GF-D8 (cell line): Measurements from ENCODE around the gene KCTD17.

Experiments used
- DNase-seq: peaks from one replicate; lab custom pipeline; 2025; lab: John Stamatoyannopoulos, UW

KCTD17 gene

DNA sequence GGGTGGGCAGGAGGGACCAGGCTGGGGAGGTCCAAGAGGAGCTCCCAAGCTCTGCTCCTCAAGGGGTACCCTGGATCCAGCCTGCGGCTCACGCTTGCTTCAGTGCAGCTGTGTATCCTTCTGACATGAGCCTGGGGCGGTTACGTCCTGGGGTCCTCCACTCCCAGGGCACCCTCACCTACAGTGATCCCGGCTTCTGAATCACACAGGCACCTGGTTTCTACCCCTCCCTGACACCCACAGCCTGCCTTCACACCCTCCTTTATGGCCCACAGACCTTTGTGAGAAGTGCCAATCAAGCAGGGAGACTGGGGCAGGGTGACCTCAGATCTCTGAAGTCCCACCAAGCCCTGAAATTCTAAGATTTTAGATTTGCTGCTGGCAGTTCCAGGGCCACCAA is 30.5 kb upstream of the KCTD17 start:
- no peak for DNase-seq

- DNase-seq: no peak
Observed at GRCh38 chr22:37021710-37022482, 29.6 kb upstream of the KCTD17 start.

GRCh38 chr22:37022483-37023337 is 28.8 kb upstream of the KCTD17 start:
- DNase-seq: no peak

- DNase-seq: no peak
Observed at GRCh38 chr22:37023743-37024338, 27.7 kb upstream of the KCTD17 start.

GRCh38 chr22:37024339-37025157 is 27.0 kb upstream of the KCTD17 start:
- no peak for DNase-seq

DNA sequence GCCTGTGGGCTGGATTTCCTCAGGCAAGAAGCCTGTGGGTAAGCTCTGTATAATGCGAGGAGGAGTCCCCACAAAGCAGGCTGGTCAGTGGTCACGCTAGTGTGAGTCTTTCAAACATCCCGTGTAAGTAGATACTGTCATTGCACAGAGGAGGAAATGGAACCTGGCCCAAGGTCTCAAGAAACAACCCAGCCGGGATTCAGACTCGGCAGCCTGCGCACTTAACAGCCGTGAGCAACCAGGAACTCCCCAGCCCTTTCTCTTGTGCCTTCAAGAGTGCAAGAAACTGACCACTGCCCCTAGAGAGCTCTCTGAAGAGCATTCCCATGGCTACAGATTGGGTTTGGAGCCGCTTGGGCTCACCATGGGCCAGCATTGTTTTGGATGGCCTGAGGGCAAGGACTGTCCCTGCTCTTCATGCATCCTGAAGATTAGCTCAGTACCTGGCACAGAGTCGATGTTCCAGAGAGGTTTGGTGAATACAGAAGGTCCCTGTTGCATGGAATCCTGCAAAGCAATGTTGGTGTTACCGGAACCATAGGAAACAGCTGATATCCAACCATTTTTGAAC is 26.0 kb upstream of the KCTD17 start:
- DNase-seq: no peak

DNA sequence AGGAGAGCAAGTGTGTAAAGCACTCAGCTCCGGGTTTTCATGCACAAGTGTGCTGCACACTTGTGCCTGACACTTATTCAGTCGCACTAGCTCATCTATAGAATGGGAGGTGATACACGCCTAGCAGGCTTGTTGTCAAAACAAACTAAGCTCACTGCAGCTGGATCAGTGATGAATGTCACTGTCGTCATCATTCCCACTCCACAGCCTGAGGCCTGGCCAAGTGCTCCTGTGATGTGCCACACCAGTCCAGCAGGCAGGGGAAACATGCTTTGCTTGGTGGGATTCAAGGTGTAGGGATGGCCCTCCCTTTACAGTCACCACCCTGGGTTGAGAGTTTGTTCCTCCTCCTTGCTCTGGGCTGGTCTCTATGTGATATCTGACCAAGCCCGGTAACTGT is 25.2 kb upstream of the KCTD17 start:
- DNase-seq: no peak

DNA sequence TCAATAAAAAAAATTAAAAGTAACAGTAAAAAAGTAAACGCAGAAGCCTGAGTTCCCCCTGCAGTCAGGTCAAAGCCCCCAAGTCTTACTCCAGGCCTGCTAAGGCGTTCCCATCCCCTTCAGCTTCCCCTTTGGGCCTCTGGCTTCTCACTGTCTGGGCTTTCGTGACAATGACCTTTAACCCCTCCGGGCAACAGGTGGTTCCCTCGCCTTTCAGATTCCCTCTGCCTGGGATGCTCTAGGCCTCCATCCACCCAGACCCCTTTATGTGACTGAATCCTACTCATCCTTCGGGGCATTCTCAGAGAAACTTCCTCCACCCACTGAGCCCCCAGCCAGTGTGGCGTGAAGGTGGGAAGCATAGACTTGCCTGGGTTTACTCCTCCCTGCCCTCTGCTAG is 24.0 kb upstream of the KCTD17 start:
- no peak for DNase-seq

- DNase-seq: no peak
Observed at GRCh38 chr22:37028692-37029674, 22.6 kb upstream of the KCTD17 start.

GRCh38 chr22:37030560-37031281 is 20.8 kb upstream of the KCTD17 start:
- no peak for DNase-seq

GRCh38 chr22:37032134-37032534 is 19.4 kb upstream of the KCTD17 start:
- no peak for DNase-seq

DNA sequence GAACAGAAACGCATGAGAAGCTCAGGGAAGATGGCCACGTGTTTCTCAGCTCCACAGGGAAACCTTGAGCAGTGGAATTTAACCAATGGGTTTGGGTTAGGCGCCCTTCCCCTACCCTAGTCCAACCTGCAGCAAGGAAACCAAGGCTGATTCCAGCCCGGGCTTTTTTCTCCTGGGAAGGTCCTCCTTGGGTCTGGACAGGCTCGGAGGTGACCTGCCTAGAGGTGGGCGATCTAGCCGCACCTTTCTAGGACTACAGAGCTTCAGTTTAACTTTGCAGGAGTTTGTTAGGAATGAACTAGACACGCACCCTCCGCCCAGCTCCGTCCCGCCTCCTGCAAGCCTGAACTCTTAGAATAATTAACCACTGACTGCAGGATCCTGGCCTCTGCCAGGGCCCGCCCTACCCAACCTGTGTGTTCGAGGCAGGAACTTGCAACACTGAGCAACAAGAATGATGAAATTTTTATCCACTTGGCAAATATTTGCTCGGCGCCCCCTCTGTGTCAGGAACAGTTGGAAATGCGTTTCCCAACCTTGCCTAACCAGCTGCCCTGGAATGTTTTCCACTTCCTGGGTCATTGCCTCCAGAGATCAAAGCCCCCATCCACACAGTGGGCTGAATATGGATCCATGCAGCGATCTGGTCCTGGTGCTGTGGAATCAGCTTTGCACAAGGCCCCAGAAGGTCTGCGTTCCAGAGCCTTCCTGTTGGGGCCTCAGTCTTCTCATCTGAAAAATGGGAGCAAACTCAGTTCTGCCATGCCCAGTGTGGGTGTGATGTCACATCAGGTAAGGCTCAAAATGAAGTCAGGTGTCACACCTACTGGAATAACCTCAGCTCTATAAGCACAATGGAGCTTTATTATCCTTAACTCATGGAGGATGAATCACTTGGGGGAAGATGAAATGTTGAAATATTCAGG is 18.7 kb upstream of the KCTD17 start:
- DNase-seq: peak; percentile 83

GRCh38 chr22:37033605-37034430 is 17.7 kb upstream of the KCTD17 start:
- DNase-seq: no peak

DNA sequence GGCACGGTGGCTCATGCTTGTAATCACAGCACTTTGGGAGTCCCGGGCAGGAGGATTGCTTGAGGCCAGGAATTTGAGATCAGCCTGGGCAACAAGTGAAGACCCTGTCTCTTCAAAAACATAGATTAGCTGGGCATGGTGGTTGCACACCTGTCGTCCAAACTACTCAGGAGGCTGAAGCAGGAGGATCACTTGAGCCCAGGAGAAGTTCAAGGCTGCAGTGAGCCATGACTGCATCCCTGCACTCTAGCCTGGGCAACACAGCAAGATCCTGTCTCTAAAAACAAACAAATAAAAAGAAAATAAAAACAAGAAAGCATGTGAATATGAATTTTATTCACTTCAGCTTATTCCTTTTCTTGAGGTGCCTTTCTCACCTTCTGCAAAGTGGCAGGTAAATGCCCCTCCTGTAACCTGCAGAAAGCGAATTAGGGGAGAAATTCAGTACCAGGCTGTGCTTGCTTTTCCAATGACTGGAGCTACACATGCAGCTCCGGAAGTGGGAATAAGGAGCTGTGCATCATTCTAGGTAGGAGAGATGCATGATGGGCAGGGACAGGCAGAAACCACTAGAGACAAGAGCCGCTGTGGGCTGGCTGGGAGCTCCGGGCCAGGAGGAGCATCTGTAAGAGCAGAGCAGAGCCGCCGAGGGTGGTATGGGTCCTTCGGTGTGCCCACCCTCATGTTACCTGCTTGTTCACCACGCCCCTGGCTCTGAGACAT is 14.7 kb upstream of the KCTD17 start:
- no peak for DNase-seq

DNA sequence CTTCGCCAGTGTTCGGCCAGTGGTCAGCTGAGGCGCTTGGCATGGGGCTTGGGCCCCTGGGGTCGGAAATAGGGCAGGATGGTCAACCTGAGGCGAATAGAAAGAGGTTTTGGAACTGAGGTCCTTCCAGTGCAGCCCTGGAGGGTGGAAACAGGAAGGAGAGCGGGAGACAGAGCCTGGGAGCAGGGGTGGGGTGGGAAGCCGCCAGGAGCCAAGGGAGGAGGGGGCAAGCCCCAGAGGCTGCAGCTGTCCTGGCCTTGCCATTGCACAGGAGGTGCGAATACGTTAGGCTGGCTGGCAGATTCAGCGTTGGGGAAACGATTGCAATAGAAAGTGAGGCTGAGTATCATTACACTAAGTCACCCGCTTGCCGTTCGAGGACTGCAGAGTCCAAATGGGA is 13.9 kb upstream of the KCTD17 start:
- no peak for DNase-seq

GRCh38 chr22:37039466-37039865 is 12.1 kb upstream of the KCTD17 start:
- DNase-seq: no peak

DNA sequence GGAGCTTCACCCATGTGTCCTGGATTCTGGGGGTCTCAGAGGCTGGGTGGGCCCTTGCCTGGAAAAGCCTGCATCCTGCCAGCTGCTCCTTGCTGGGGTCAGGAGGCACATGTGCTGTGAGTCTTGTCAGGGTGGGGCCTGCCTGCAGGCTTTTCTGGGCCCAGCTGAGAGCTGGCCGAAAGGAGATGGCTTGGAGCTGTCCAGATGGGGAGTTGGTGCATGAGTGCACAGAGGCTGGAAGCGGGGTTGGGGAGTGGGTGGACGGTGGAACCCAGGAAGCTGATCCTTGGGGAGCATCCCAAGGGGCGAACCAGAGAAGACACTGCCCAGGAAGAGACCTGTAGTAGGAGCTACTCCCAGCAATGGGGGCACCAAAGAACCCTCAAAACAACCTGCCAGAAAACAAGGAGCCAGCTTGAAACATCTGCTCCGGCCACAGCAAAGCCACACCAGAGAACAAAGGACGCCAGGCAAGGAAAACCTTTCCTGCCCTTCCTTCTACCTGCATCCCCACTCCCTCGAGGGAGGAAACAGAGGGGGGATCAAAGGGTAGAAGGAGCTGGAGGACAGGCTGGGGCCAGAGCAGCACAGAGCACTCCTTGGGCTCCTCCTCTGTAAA is 8.2 kb upstream of the KCTD17 start:
- DNase-seq: no peak
